SIG-M5 (cell line): ENCODE results near the gene LMO4.

Source experiments
- DNase-seq: peaks from one replicate; lab custom pipeline; 2025; lab: John Stamatoyannopoulos, UW

LMO4 gene

GRCh38 chr1:87329051-87329525 lies 408 bp downstream of the LMO4 start:
- DNase-seq: no peak

- no peak for DNase-seq
Observed at GRCh38 chr1:87329526-87330056, 911 bp downstream of the LMO4 start.

- no peak for DNase-seq
Observed at GRCh38 chr1:87330057-87330884, 1.6 kb downstream of the LMO4 start.

GRCh38 chr1:87330885-87331364 lies 2.2 kb downstream of the LMO4 start:
- no peak for DNase-seq

GRCh38 chr1:87331365-87332241 lies 2.9 kb downstream of the LMO4 start:
- DNase-seq: no peak

- no peak for DNase-seq
Observed at GRCh38 chr1:87333692-87334347, 5.1 kb downstream of the LMO4 start.

- DNase-seq: no peak
Observed at GRCh38 chr1:87334351-87335174, 5.9 kb downstream of the LMO4 start.

GRCh38 chr1:87335175-87335884 lies 6.7 kb downstream of the LMO4 start:
- no peak for DNase-seq

GRCh38 chr1:87336623-87337067 lies 8.0 kb downstream of the LMO4 start:
- no peak for DNase-seq

GRCh38 chr1:87337606-87338005 lies 8.9 kb downstream of the LMO4 start:
- no peak for DNase-seq

- no peak for DNase-seq
Observed at GRCh38 chr1:87338566-87338965, 9.9 kb downstream of the LMO4 start.

GRCh38 chr1:87344231-87344630 lies 15.6 kb downstream of the LMO4 start:
- no peak for DNase-seq

GRCh38 chr1:87346130-87346814 lies 17.6 kb downstream of the LMO4 start:
- no peak for DNase-seq

- DNase-seq: no peak
Observed at GRCh38 chr1:87348341-87349019, 19.8 kb downstream of the LMO4 start.

- no peak for DNase-seq
Observed at GRCh38 chr1:87349036-87349435, 20.4 kb downstream of the LMO4 start.

GRCh38 chr1:87355894-87356293 lies 27.2 kb downstream of the LMO4 start:
- no peak for DNase-seq

- no peak for DNase-seq
Observed at GRCh38 chr1:87356591-87356990, 27.9 kb downstream of the LMO4 start.

- DNase-seq: no peak
Observed at GRCh38 chr1:87358219-87358618, 29.5 kb downstream of the LMO4 start.

- no peak for DNase-seq
Observed at GRCh38 chr1:87359586-87359985, 30.9 kb downstream of the LMO4 start.
